HepG2 (cell line): Measurements from ENCODE around the gene NUBPL. TPM values are rescaled to one million over a fixed set of nuclear protein-coding genes. Genes with fewer than 3 reads are reported as not detected.
A peak's percentile ranks its signal among the peaks of the same experiment; 100 is the strongest.

Experiments used
- FOSL2 ChIP-seq: sonication (generic); formaldehyde crosslinking; IDR thresholded peaks from 2 replicates; pipeline ENCODE4 v1.4.0; 2020; ENCODE audit warnings: missing genetic modification reagents
- HMGXB4 ChIP-seq, 2 experiments: sonication (generic) in 1 of 2; formaldehyde crosslinking in 1 of 2; IDR thresholded peaks; 2 replicates each; pipeline versions ENCODE4 v1.4.0 to v1.6.1; 2018 to 2020; ENCODE audit warnings: missing genetic modification reagents in 2 of 2, borderline replicate concordance in 1 of 2, low read depth in 1 of 2, mild to moderate bottlenecking in 1 of 2, missing biosample characterization in 1 of 2
- HOMEZ ChIP-seq: IDR thresholded peaks from 2 replicates; pipeline ENCODE4 v1.6.1; 2016; ENCODE audit warnings: low read depth
- ISL2 ChIP-seq: sonication (generic); formaldehyde crosslinking; IDR thresholded peaks from 2 replicates; pipeline ENCODE4 v1.5.0; 2020; ENCODE audit warnings: missing genetic modification reagents
- JARID2 ChIP-seq: sonication (generic); formaldehyde crosslinking; IDR thresholded peaks from 2 replicates; pipeline ENCODE4 v1.8.1; 2023; ENCODE audit warnings: missing genetic modification reagents, inconsistent platforms; ENCODE audit not compliant: insufficient replicate concordance
- NR2F1 ChIP-seq, 2 experiments: fragments of 450-650 bp in 1 of 2; formaldehyde crosslinking in 1 of 2; IDR thresholded peaks; 2 replicates each; pipeline versions ENCODE4 v1.5.0 to v1.6.1; 2016 to 2020; ENCODE audit warnings: mild to moderate bottlenecking in 1 of 2, missing compliant biosample characterization in 1 of 2, missing genetic modification reagents in 1 of 2, moderate library complexity in 1 of 2
- NR3C1 ChIP-seq: sonication (generic); formaldehyde crosslinking; IDR thresholded peaks from 2 replicates; pipeline ENCODE4 v1.4.0; 2020; ENCODE audit warnings: missing genetic modification reagents
- ONECUT2 ChIP-seq: sonication (generic); formaldehyde crosslinking; IDR thresholded peaks from 2 replicates; pipeline ENCODE4 v1.4.0; 2020; ENCODE audit warnings: missing genetic modification reagents
- RXRB ChIP-seq: IDR thresholded peaks from 2 replicates; pipeline ENCODE4 v1.6.1; 2016; ENCODE audit warnings: borderline replicate concordance, missing genetic modification reagents, missing compliant biosample characterization
- STAT5B ChIP-seq: sonication (generic); formaldehyde crosslinking; IDR thresholded peaks from 2 replicates; pipeline ENCODE4 v1.4.0; 2020; ENCODE audit warnings: missing genetic modification reagents
- ZBTB49 ChIP-seq: sonication (generic); formaldehyde crosslinking; IDR thresholded peaks from 2 replicates; pipeline ENCODE4 v1.4.0; 2020; ENCODE audit warnings: missing genetic modification reagents, borderline replicate concordance
- ZFP36L1 ChIP-seq: sonication (generic); formaldehyde crosslinking; IDR thresholded peaks from 2 replicates; pipeline ENCODE4 v1.8.0; 2022; ENCODE audit warnings: mild to moderate bottlenecking, missing genetic modification reagents, moderate library complexity
- ZFYVE20 ChIP-seq: sonication (generic); formaldehyde crosslinking; IDR thresholded peaks from 2 replicates; pipeline ENCODE4 v1.8.0; 2023; ENCODE audit warnings: low read depth, mild to moderate bottlenecking, moderate library complexity, missing genetic modification reagents, borderline replicate concordance
- ZNF230 ChIP-seq: sonication (generic); formaldehyde crosslinking; IDR thresholded peaks from 2 replicates; pipeline ENCODE4 v1.4.0; 2020; ENCODE audit warnings: mild to moderate bottlenecking, missing genetic modification reagents
- ZNF280B ChIP-seq: sonication (generic); formaldehyde crosslinking; IDR thresholded peaks from 2 replicates; pipeline ENCODE4 v1.5.0; 2020; ENCODE audit warnings: missing genetic modification reagents, mild to moderate bottlenecking, borderline replicate concordance
- ZNF543 ChIP-seq: sonication (generic); formaldehyde crosslinking; IDR thresholded peaks from 2 replicates; pipeline ENCODE4 v1.4.0; 2020; ENCODE audit warnings: mild to moderate bottlenecking, missing genetic modification reagents
- ZNF589 ChIP-seq: sonication (generic); formaldehyde crosslinking; conservative IDR thresholded peaks from 2 replicates; pipeline ENCODE4 v1.8.0; 2022; ENCODE audit warnings: mild to moderate bottlenecking, moderate library complexity, missing genetic modification reagents
- ZNF720 ChIP-seq: sonication (generic); formaldehyde crosslinking; IDR thresholded peaks from 2 replicates; pipeline ENCODE4 v1.4.0; 2020; ENCODE audit warnings: missing genetic modification reagents
- ZNF772 ChIP-seq: sonication (generic); formaldehyde crosslinking; IDR thresholded peaks from 2 replicates; pipeline ENCODE4 v1.5.0; 2020; ENCODE audit warnings: mild to moderate bottlenecking, missing genetic modification reagents
- ZNF781 ChIP-seq: sonication (generic); formaldehyde crosslinking; IDR thresholded peaks from 2 replicates; pipeline ENCODE4 v1.5.1; 2020; ENCODE audit warnings: borderline replicate concordance, mild to moderate bottlenecking, missing genetic modification reagents; ENCODE audit errors: not compliant biosample characterization
- polyA plus RNA-seq, 8 experiments: library from polyadenylated mRNA; depleted of rRNA in 3 of 8; stranded (reverse) in 7 of 8; unstranded in 1 of 8; fragments of >200 nt; fragmentation: Illumina TruSeq in 4 of 8; extraction: Trizol in 4 of 8; gene quantifications; 2 replicates each; pipeline versions ENCODE4 v1.2.1 to v1.2.3, GENCODE V29; 2011 to 2016; ENCODE audit warnings: low read depth in 4 of 8, missing spikeins in 1 of 8, mixed read lengths in 1 of 8; ENCODE audit not compliant: insufficient read depth in 1 of 8
- total RNA-seq, 5 experiments: library from RNA; depleted of rRNA; stranded (reverse); fragments of >200 nt; fragmentation: Illumina TruSeq; extraction: Trizol; gene quantifications; 2 replicates each; pipeline ENCODE4 v1.2.3, GENCODE V29; 2016; ENCODE audit warnings: low read depth in 1 of 5

NUBPL gene
- total and polyA plus RNA-seq, 2 of the 13 experiments (the other 11 are each of a cell fraction or from before 2014, with no cell fraction given) = 21.3 to 44.1 TPM

- TF ChIP-seq NR3C1 (CRISPR knock-in tag) (no peak), ZNF230 (CRISPR knock-in tag) (no peak; the same call in 1 of the 2 replicates), HOMEZ (CRISPR knock-in tag) (peak; percentile 100), ZNF781 (CRISPR knock-in tag) (no peak), RXRB (peak; percentile 89), NR2F1 (CRISPR knock-in tag; IDR thresholded peaks at IDR 0.05) (no peak), ZBTB49 (CRISPR knock-in tag) (no peak), ZNF280B (no peak), ZNF589 (CRISPR knock-in tag) (no peak), ISL2 (peak; percentile 95), ZNF720 (no peak), ZFP36L1 (peak; percentile 79; the same call in 1 of the 2 replicates), ZNF543 (CRISPR knock-in tag) (no peak), JARID2 (CRISPR knock-in tag) (no peak), ONECUT2 (CRISPR knock-in tag) (peak; percentile 100), ZFYVE20 (no peak), FOSL2 (CRISPR knock-in tag) (no peak; the same call in 1 of the 2 replicates), ZNF772 (CRISPR knock-in tag) (peak; percentile 39; the same call in 1 of the 2 replicates), STAT5B (CRISPR knock-in tag) (no peak), HMGXB4 (CRISPR knock-in tag; IDR thresholded peaks at IDR 0.05; ENCODE audit: borderline replicate concordance in 1 of 2, low read depth in 1 of 2) (no peak; a peak in 1 of 4 replicates)
Observed at GRCh38 chr14:31717294-31718085, 156.3 kb downstream of the NUBPL start (continued).
